KMS-11 (cell line): ENCODE measurements around the gene EFEMP1.

Experiments used
- H2AFZ ChIP-seq: fragments of 200-600 bp; sonication (generic); 2 replicates; pipeline ENCODE4 v1.6.1; 2016; ENCODE audit warnings: antibody characterized with exemption, mixed run types, low read depth
- H3K27ac ChIP-seq: fragments of 200-600 bp; sonication (generic); 2 replicates; pipeline ENCODE4 v1.6.1; 2016; ENCODE audit warnings: mild to moderate bottlenecking, mixed run types
- H3K27me3 ChIP-seq: fragments of 200-600 bp; sonication (generic); 2 replicates; pipeline ENCODE4 v1.6.1; 2017; ENCODE audit warnings: mild to moderate bottlenecking, low read depth, mixed run types, moderate library complexity; ENCODE audit not compliant: insufficient read depth
- H3K36me3 ChIP-seq: fragments of 200-600 bp; sonication (generic); 2 replicates; pipeline ENCODE4 v1.6.1; 2017; ENCODE audit warnings: mild to moderate bottlenecking, mixed run types; ENCODE audit not compliant: insufficient read depth
- H3K4me1 ChIP-seq: fragments of 200-600 bp; sonication (generic); 2 replicates; pipeline ENCODE4 v1.6.1; 2016; ENCODE audit warnings: mild to moderate bottlenecking, low read depth, mixed run types; ENCODE audit not compliant: poor library complexity, severe bottlenecking
- H3K4me2 ChIP-seq: fragments of 200-600 bp; sonication (generic); 2 replicates; pipeline ENCODE4 v1.7.0; 2016; ENCODE audit warnings: mild to moderate bottlenecking, mixed run types
- H3K4me3 ChIP-seq: fragments of 200-600 bp; sonication (generic); IDR thresholded peaks from 2 replicates; pipeline ENCODE4 v1.6.1; 2017; ENCODE audit warnings: low read depth, low read length, mixed read lengths; ENCODE audit not compliant: insufficient read depth
- H3K79me2 ChIP-seq: fragments of 200-600 bp; sonication (generic); 2 replicates; pipeline ENCODE4 v1.6.1; 2016; ENCODE audit warnings: low read depth, mixed run types; ENCODE audit not compliant: insufficient read depth
- H3K9ac ChIP-seq: fragments of 200-600 bp; sonication (generic); 2 replicates; pipeline ENCODE4 v1.6.1; 2016; ENCODE audit warnings: mild to moderate bottlenecking, mixed run types
- H4K20me1 ChIP-seq: fragments of 200-600 bp; sonication (generic); 2 replicates; pipeline ENCODE4 v1.6.1; 2016; ENCODE audit warnings: mild to moderate bottlenecking, mixed run types; ENCODE audit not compliant: insufficient read depth
- TF ChIP-seq, protein P1 (sequence below): fragments of 200-600 bp; sonication (generic); conservative IDR thresholded peaks from 2 replicates; pipeline ENCODE4 v1.6.1; 2017; ENCODE audit warnings: low read depth, mild to moderate bottlenecking, antibody characterized with exemption, low read length, moderate library complexity, mixed read lengths

The EFEMP1 gene

DNA sequence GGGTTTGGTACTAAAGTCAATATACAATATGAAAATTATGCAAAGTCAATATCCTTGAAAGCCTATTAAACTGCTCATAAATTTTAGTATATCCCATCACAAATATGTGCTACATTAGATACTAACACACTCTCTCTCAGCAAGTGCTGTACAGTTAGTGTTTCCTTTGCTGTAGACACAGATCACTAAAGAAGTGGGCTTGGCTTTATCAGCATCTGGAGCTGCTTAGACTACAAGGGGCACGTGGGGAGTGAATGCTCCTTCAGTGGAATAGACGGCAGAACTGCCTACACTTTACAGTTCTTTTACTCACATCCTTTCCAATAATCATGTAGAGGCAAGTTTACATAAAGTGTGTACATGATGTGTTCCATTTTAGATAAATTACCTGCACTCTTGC, 26.0 kb upstream of the EFEMP1 start:
- Histone ChIP-seq H3K9ac (no peak overlapping the region), H3K79me2 (no peaks in the 10 kb centered on the region), H3K4me1 (no peaks in the 10 kb centered on the region), H3K4me2 (no peak overlapping the region), H3K4me3 (no peak overlapping the region), H4K20me1 (no peaks in the 10 kb centered on the region), H2AFZ (no peak overlapping the region), H3K27ac (no peak overlapping the region), H3K36me3 (no peaks in the 10 kb centered on the region), H3K27me3 (no peaks in the 10 kb centered on the region)
- TF ChIP-seq, protein P1, sequence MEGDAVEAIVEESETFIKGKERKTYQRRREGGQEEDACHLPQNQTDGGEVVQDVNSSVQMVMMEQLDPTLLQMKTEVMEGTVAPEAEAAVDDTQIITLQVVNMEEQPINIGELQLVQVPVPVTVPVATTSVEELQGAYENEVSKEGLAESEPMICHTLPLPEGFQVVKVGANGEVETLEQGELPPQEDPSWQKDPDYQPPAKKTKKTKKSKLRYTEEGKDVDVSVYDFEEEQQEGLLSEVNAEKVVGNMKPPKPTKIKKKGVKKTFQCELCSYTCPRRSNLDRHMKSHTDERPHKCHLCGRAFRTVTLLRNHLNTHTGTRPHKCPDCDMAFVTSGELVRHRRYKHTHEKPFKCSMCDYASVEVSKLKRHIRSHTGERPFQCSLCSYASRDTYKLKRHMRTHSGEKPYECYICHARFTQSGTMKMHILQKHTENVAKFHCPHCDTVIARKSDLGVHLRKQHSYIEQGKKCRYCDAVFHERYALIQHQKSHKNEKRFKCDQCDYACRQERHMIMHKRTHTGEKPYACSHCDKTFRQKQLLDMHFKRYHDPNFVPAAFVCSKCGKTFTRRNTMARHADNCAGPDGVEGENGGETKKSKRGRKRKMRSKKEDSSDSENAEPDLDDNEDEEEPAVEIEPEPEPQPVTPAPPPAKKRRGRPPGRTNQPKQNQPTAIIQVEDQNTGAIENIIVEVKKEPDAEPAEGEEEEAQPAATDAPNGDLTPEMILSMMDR: no peak

DNA sequence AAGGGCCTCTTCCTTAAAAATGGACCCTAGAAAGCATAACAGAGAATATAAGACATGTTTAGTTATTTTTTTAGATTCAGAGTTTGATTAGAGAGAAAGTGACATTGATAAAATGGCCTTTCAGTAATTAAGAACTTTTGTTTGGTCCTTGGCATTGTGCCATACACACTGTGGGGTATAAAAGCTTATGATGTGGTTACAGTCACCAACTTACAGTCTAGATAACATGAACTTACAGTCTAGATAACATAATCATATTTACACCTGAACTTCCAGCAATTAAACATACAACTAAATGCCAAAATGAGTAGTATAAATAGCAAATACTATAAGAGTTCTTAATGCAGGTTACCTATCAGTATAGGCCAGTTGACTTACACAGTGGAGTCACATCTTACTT, 25.6 kb upstream of the EFEMP1 start:
- no peaks in the 10 kb centered on the region for H3K4me1 ChIP-seq
- no peak overlapping the region for H2AFZ ChIP-seq
- no peaks in the 10 kb centered on the region for H3K79me2 ChIP-seq
- H4K20me1 ChIP-seq: no peaks in the 10 kb centered on the region
- no peaks in the 10 kb centered on the region for H3K36me3 ChIP-seq
- no peak overlapping the region for H3K27ac ChIP-seq
- H3K27me3 ChIP-seq: no peaks in the 10 kb centered on the region
- H3K4me2 ChIP-seq: no peak overlapping the region
- no peak overlapping the region for H3K4me3 ChIP-seq
- no peak overlapping the region for H3K9ac ChIP-seq
- TF ChIP-seq, protein P1: no peak

DNA sequence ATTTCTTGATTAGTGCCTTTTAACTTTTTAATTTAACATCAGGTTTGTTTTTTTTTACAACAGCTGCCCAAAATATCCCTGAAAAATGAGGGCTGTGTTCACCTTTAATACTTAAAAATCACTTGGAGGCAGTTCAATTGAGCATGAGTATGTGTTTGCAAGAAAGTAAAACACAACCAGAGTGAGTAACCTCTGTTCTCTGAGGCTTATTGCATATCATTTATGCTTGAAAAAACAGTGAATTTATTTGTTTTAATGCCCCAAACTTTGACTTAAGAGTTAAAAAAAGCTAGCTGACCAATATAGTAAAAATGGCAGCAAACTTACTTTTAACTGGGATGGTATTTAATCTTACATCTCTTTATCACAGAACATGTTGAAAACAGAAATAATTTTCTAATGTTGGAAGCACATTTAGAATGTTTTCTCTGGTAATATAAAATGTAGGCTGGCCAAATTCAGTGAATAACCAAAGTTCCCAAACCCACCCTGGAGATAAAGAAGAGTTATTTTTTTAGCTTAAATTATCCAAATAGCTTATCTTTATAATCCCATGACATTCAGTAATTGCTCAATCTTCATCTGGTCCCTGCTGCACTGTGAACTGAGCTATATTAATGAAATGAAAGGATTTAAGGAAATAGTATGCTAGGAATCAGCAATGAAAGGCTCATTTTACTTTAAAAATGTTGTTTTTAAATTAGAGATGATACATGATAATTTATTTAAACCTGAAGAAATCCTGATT, 24.8 kb upstream of the EFEMP1 start:
- H3K4me2 ChIP-seq: no peak overlapping the region
- H3K36me3 ChIP-seq: no peaks in the 10 kb centered on the region
- no peak overlapping the region for H3K27ac ChIP-seq
- H3K27me3 ChIP-seq: no peaks in the 10 kb centered on the region
- no peaks in the 10 kb centered on the region for H3K4me1 ChIP-seq
- TF ChIP-seq, protein P1: no peak
- H3K79me2 ChIP-seq: no peaks in the 10 kb centered on the region
- no peak overlapping the region for H2AFZ ChIP-seq
- no peak overlapping the region for H3K4me3 ChIP-seq
- H4K20me1 ChIP-seq: no peaks in the 10 kb centered on the region
- no peak overlapping the region for H3K9ac ChIP-seq

DNA sequence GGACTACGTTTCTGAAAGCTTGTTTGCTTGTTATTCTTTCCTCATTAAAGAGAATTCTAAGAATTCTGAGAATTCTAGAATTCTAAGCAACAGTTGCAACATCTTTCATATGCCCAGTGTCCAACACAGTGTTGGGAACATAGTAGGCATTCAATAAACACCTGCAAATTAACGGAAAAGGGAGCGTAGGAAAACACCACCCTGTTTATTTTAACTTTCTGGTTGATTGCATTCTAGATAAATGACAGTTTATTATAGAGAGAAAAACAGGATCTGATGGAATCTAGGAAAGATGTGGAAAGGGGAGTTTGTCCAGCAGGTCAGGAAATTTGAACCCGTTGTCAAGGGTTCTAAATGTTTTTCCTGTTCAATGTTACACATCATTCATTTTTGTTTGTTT, 24.2 kb upstream of the EFEMP1 start:
- Histone ChIP-seq H3K9ac (no peak overlapping the region), H2AFZ (no peak overlapping the region), H3K79me2 (no peaks in the 10 kb centered on the region), H4K20me1 (no peaks in the 10 kb centered on the region), H3K36me3 (no peaks in the 10 kb centered on the region), H3K27me3 (no peaks in the 10 kb centered on the region), H3K4me3 (no peak overlapping the region), H3K4me2 (no peak overlapping the region), H3K27ac (no peak overlapping the region), H3K4me1 (no peaks in the 10 kb centered on the region)
- TF ChIP-seq, protein P1: no peak
